ENCODE data around the gene NRG3. TPM values are rescaled to one million over a fixed set of nuclear protein-coding genes. Genes with fewer than 3 reads are reported as not detected.

NRG3 gene
- total and polyA plus RNA-seq, 12 donors: 0.03 to 0.73 (median 0.13) TPM; not detected in 5

DNA sequence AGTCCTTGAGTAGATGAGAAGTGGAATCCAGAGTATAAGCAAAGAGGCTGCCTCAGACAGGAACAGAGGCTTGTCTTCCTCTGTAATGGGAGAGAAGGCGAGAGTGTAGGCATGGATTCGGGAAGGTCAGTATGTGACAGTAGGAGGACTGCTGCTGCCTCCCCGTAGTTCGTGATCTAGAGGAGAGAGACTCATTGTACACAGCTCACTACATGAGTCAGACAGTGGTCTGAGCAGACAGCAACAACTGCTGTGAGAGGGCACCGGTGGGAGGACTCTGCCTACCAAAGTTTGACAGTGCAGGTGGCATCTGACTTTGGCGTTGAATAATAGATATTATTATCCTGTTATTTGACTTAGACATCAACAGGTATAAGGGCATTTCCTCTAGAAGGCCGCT is 319.4 kb downstream of the NRG3 start:
- DNase-seq (no peak), ATAC-seq (no peak)
- Histone ChIP-seq H3K4me1 (no peaks in the 10 kb centered on the region), H3K36me3 (no peaks in the 10 kb centered on the region), H3K4me3 (no peak overlapping the region), H3K27me3 (no peaks in the 10 kb centered on the region), H3K9me3 (peaks cover 0 to 14% (median 0%) of the 10 kb centered on the region in 11 donors), H3K27ac (no peak overlapping the region)
- intact Hi-C loops (cut with DNase I): no loop called here
- TF ChIP-seq, protein P1, sequence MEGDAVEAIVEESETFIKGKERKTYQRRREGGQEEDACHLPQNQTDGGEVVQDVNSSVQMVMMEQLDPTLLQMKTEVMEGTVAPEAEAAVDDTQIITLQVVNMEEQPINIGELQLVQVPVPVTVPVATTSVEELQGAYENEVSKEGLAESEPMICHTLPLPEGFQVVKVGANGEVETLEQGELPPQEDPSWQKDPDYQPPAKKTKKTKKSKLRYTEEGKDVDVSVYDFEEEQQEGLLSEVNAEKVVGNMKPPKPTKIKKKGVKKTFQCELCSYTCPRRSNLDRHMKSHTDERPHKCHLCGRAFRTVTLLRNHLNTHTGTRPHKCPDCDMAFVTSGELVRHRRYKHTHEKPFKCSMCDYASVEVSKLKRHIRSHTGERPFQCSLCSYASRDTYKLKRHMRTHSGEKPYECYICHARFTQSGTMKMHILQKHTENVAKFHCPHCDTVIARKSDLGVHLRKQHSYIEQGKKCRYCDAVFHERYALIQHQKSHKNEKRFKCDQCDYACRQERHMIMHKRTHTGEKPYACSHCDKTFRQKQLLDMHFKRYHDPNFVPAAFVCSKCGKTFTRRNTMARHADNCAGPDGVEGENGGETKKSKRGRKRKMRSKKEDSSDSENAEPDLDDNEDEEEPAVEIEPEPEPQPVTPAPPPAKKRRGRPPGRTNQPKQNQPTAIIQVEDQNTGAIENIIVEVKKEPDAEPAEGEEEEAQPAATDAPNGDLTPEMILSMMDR (IDR thresholded peaks at IDR 0.05): no peak
- WGBS, 2 donors: 93% methylated on average over 7 of the region's 7 CpGs

DNA sequence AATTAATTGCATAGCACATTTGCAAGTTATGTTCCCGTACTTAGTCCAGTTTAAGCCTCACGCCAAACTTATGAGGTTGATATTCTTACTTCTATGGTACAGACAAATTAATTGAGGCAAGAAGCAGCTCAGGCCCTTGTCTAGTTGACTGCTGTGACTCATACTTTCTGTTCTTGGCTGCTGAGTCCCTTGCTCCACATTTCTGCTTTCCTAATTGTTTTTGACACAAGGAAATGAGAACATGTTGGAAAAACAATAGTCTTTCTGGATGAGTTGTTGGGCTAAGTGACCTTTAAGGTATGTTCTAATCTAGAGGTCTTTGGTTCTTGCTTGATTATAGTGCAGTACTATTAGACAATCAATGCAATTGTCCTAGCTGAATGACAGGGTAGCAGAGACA is 331.8 kb downstream of the NRG3 start:
- 70 to 72% methylated on average over 2 of the region's 2 CpGs for WGBS, 2 donors
- no peak for ATAC-seq
- H3K4me1 ChIP-seq: no peaks in the 10 kb centered on the region

DNA sequence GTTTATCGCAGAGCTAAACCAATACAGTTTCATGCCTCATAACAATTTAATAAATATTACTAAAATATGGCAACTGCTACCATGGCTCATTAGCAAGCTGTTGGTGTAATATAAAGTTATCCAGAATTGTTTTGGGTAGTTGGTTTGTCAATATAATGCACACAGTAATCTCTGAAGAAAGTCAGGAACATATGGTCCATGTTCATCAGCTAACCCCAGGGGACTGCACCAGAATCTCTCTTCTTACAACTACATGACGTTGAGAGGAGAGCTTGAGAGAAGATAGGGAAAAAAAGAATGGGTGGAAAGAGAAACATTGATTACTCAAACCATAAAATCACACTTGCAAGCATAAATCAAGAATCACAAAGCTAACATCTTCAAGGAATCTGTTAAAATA is 333.7 kb downstream of the NRG3 start:
- H3K4me3 ChIP-seq: no peak overlapping the region
- TF ChIP-seq, protein P1 (IDR thresholded peaks at IDR 0.05): no peak
- no peak overlapping the region for H3K27ac ChIP-seq
- peaks cover 0 to 9% (median 0%) of the 10 kb centered on the region in 11 donors for H3K9me3 ChIP-seq
- intact Hi-C loops (cut with DNase I): no loop called here
- ATAC-seq: no peak
- WGBS, 2 donors: 62 to 70% methylated on average over 2 of the region's 2 CpGs
- no peaks in the 10 kb centered on the region for H3K36me3 ChIP-seq
- H3K4me1 ChIP-seq: no peaks in the 10 kb centered on the region
- no peak for DNase-seq
- H3K27me3 ChIP-seq: no peaks in the 10 kb centered on the region

More for the DNA sequence above, 331.8 kb downstream of the NRG3 start:
- TF ChIP-seq, protein P1 (IDR thresholded peaks at IDR 0.05): no peak
- no peaks in the 10 kb centered on the region for H3K36me3 ChIP-seq
- H3K27ac ChIP-seq: no peak overlapping the region
- no peak overlapping the region for H3K4me3 ChIP-seq
- H3K27me3 ChIP-seq: no peaks in the 10 kb centered on the region
- intact Hi-C loops (cut with DNase I): no loop called here
- H3K9me3 ChIP-seq: peaks cover 0 to 9% (median 0%) of the 10 kb centered on the region in 11 donors
- DNase-seq: no peak

DNA sequence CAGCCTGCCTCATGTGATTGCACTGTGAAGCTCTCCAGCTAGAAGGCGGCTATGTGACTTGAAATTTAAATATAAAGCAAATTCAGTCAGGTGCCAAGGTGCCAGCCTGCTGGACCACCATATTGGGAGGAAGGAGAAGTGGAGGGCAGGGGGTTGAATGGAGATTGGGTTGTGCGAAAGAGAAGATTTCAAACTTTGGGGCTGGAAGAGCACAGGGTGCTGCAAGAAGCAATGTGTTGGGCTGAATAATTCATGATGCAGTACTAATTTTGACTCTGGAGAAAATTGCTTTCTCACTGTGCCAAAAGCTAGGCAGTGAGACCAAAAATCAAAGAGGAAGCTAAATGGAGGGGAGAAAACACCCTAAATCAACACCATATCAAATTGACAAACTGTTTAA is 335.3 kb downstream of the NRG3 start:
- Histone ChIP-seq H3K4me1 (no peaks in the 10 kb centered on the region), H3K27me3 (no peaks in the 10 kb centered on the region)

More for the DNA sequence above, 335.3 kb downstream of the NRG3 start:
- WGBS, 2 donors: 89 to 96% methylated on average over 2 of the region's 2 CpGs
- intact Hi-C loops (cut with DNase I): no loop called here
- Histone ChIP-seq H3K4me3 (no peak overlapping the region), H3K27ac (no peak overlapping the region), H3K36me3 (no peaks in the 10 kb centered on the region), H3K9me3 (peaks cover 0 to 6% (median 0%) of the 10 kb centered on the region in 11 donors)
- TF ChIP-seq, protein P1 (IDR thresholded peaks at IDR 0.05): no peak
- ATAC-seq: no peak
- no peak for DNase-seq

Measured in heart right ventricle (tissue), 16 donors.